Neural crest cell (in vitro differentiated cells): ENCODE measurements around the gene ELFN1. TPM values are rescaled to one million over a fixed set of nuclear protein-coding genes. Genes with fewer than 3 reads are reported as not detected.

Experiments used
- DNase-seq: peaks from one replicate; pipeline ENCODE4 v3.0.0; 2021; ENCODE audit warnings: low read depth, mixed read lengths, low spot score
- H3K27ac Mint-ChIP-seq: one replicate; pipeline ENCODE4 v1.8.0; 2021; ENCODE audit warnings: mild to moderate bottlenecking, mixed read lengths; ENCODE audit not compliant: unreplicated experiment
- H3K27me3 Mint-ChIP-seq: 2 replicates; pipeline ENCODE4 v1.8.0; 2021; ENCODE audit warnings: low read depth, mild to moderate bottlenecking, mixed read lengths
- H3K36me3 Mint-ChIP-seq: 2 replicates; pipeline ENCODE4 v1.8.0; 2021; ENCODE audit warnings: low read depth, mild to moderate bottlenecking, mixed read lengths
- H3K4me1 Mint-ChIP-seq: 2 replicates; pipeline ENCODE4 v1.8.0; 2021; ENCODE audit warnings: mixed read lengths
- H3K4me3 Mint-ChIP-seq: one replicate; pipeline ENCODE4 v1.8.0; 2021; ENCODE audit warnings: mild to moderate bottlenecking, mixed read lengths
- H3K9me3 Mint-ChIP-seq: 2 replicates; pipeline ENCODE4 v1.8.0; 2021; ENCODE audit warnings: mixed read lengths
- total RNA-seq: library from RNA; stranded (reverse); gene quantifications from 2 replicates; pipeline ENCODE4 v1.2.1, GENCODE V29; 2021
- TF ChIP-seq, protein P1 (sequence below): fragments of 200-600 bp; sonication (generic); conservative IDR thresholded peaks from 2 replicates; pipeline ENCODE4 v1.5.0; 2021; ENCODE audit warnings: antibody characterized with exemption, mild to moderate bottlenecking

The ELFN1 gene
- total RNA-seq, 1 donor from 2014 or later = 8.5 TPM

- Mint-ChIP-seq H3K4me1 (no peaks in the 10 kb centered on the region), H3K4me3 (no peak overlapping the region), H3K36me3 (no peaks in the 10 kb centered on the region), H3K9me3 (no peaks in the 10 kb centered on the region), H3K27ac (no peak overlapping the region), H3K27me3 (no peaks in the 10 kb centered on the region)
- DNase-seq = no peak
- TF ChIP-seq, protein P1, sequence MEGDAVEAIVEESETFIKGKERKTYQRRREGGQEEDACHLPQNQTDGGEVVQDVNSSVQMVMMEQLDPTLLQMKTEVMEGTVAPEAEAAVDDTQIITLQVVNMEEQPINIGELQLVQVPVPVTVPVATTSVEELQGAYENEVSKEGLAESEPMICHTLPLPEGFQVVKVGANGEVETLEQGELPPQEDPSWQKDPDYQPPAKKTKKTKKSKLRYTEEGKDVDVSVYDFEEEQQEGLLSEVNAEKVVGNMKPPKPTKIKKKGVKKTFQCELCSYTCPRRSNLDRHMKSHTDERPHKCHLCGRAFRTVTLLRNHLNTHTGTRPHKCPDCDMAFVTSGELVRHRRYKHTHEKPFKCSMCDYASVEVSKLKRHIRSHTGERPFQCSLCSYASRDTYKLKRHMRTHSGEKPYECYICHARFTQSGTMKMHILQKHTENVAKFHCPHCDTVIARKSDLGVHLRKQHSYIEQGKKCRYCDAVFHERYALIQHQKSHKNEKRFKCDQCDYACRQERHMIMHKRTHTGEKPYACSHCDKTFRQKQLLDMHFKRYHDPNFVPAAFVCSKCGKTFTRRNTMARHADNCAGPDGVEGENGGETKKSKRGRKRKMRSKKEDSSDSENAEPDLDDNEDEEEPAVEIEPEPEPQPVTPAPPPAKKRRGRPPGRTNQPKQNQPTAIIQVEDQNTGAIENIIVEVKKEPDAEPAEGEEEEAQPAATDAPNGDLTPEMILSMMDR = no peak
Observed at GRCh38 chr7:1745576-1746490, 75.8 kb downstream of the ELFN1 start.

DNA sequence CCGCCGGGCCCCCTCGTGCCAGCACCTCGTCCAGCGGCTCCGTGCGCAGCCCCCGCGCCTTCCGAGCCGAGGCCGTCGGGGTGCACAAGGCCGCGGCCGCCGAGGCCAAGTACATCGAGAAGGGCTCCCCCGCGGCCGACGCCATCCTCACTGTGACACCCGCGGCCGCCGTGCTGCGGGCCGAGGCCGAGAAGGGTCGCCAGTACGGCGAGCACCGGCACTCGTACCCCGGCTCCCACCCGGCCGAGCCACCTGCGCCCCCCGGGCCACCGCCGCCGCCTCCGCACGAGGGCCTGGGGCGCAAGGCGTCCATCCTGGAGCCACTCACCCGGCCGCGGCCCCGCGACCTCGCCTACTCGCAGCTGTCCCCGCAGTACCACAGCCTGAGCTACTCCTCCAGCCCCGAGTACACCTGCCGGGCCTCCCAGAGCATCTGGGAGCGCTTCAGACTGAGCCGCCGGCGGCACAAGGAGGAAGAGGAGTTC, 76.5 kb downstream of the ELFN1 start:
- Mint-ChIP-seq H3K36me3 (no peaks in the 10 kb centered on the region), H3K9me3 (no peaks in the 10 kb centered on the region), H3K27ac (no peak overlapping the region), H3K4me1 (no peaks in the 10 kb centered on the region), H3K27me3 (no peaks in the 10 kb centered on the region), H3K4me3 (no peak overlapping the region)
- TF ChIP-seq, protein P1 = no peak
- DNase-seq = no peak

DNA sequence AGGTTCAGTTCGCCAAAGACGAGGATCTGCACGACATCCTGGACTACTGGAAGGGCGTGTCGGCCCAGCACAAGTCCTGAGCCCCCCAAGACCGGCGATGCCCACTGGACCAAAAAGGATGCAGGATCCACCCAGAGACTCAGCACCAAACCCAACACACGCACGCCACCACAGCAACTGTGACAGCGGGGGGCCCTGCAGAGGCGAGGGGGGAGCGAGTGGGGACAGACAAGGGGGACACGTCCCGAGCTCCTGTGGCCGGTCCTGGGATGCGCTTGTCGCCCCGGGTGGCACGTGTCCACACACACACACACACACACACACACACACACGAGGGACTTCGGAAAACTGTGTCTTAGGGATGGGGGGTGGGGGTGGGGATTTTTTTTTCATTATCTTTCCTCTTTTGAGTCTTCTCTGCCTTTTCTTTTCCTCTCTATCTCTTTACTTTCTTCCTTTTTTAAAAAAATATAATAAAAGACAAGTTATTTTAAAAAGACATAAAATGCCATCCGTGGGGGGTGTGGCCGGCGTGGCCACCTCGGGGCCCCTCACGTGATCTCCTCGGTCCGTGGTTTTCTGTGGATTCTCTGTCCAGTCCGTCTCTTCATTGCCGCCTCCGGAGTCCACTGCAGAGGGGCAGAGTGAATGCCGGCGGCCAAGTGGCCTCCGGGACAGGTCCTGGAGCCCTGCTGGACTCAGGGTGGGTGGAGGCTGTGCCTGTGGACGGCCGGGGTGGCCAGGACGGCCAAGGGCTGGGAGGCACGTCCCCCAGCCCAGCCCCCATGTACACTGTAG, 77.1 kb downstream of the ELFN1 start:
- TF ChIP-seq, protein P1 = no peak
- no peak for DNase-seq
- no peaks in the 10 kb centered on the region for H3K36me3 Mint-ChIP-seq
- H3K27ac Mint-ChIP-seq = no peak overlapping the region
- no peak overlapping the region for H3K4me3 Mint-ChIP-seq
- H3K9me3 Mint-ChIP-seq = no peaks in the 10 kb centered on the region
- H3K27me3 Mint-ChIP-seq = no peaks in the 10 kb centered on the region
- H3K4me1 Mint-ChIP-seq = no peaks in the 10 kb centered on the region

- no peaks in the 10 kb centered on the region for H3K4me1 Mint-ChIP-seq
- no peaks in the 10 kb centered on the region for H3K36me3 Mint-ChIP-seq
- peaks cover 1% of the 10 kb centered on the region for H3K27me3 Mint-ChIP-seq
- H3K9me3 Mint-ChIP-seq = no peaks in the 10 kb centered on the region
- DNase-seq = no peak
- H3K27ac Mint-ChIP-seq = peak overlapping the region; percentile 90
- no peak overlapping the region for H3K4me3 Mint-ChIP-seq
- TF ChIP-seq, protein P1 = no peak
Observed at GRCh38 chr7:1748076-1748838, 78.2 kb downstream of the ELFN1 start.

DNA sequence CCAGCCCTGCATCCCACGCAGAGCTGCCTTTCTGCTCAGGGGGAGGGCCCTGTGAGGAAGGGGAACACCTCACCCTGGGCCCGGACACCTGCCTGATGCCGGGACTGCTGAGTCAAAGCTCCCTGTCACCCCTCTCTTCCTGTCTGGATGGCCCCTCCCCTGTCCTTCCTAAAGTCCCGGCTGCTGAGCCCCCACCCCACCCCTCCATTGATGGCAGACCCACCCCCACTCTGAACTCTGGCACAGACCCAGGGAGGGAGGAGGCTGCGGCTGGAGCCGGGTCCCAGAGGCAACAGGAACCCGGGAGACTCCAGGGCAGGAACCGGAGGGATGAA, 78.7 kb downstream of the ELFN1 start:
- TF ChIP-seq, protein P1 = no peak
- Mint-ChIP-seq H3K9me3 (no peaks in the 10 kb centered on the region), H3K4me3 (no peak overlapping the region), H3K36me3 (no peaks in the 10 kb centered on the region), H3K27ac (no peak overlapping the region), H3K27me3 (peaks cover 5% of the 10 kb centered on the region), H3K4me1 (no peaks in the 10 kb centered on the region)
- no peak for DNase-seq
